ENCODE data around the gene CCDC9B. TPM values are rescaled to one million over a fixed set of nuclear protein-coding genes. Genes with fewer than 3 reads are reported as not detected.
A peak's percentile ranks its signal among the peaks of the same experiment; 100 is the strongest.

Gene CCDC9B
- total RNA-seq, 1 donor from 2014 or later = 13.6 TPM

DNA sequence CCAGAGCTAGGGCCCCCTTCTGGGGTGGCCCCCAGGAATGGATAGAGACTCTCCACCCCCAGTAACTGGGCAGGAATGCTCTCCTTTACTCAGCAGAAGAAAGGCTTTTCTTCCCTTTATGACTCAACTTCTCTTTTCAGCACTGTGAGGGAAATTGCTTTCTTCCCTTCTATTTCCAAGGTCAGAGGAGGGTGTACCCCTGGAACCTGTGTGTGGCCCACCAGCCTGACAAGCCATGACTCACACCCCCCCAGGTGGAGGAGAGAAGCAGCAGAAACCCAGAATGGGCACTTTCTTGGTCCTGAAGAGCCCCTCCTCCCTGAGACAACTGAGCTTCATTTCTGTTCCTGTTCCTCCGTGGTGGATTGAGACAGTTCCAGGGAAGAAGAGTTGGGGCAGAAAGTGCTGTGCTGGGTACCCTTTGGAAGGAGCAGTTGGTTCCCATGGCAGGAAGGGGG lies 55.2 kb downstream of the CCDC9B start:
- Histone ChIP-seq H3K36me3 (ENCODE audit: control insufficient read depth, insufficient read depth, low read length) (no peaks in the 10 kb centered on the region), H3K27me3 (ENCODE audit: control insufficient read depth, insufficient read depth, low read length) (peaks cover 45% of the 10 kb centered on the region)
- DNase-seq (ENCODE audit: low read depth) = no peak

DNA sequence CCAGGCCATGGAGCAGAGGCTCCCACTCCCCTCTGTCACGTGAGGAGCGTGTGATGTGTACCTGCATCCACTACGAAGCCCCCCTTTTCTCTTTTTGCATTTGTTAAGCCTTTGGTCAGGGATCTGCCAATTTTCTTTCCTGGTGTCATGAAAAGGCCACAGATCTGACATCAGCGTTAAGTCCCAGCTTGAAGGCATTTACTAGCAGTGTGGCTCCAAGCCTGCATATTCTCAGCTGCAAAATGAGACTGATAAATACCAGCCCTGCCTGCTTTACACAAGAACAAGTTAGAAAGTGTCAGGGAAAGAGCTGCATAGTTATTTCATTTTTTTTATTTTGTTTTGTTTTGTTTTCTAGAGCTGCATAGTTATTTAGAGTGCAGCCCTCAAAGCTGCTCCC lies 55.6 kb downstream of the CCDC9B start:
- DNase-seq (ENCODE audit: low read depth) = no peak
- H3K27me3 ChIP-seq (ENCODE audit: control insufficient read depth, insufficient read depth, low read length) = peaks cover 46% of the 10 kb centered on the region
- no peaks in the 10 kb centered on the region for H3K36me3 ChIP-seq (ENCODE audit: control insufficient read depth, insufficient read depth, low read length)
- TF ChIP-seq, protein P1, sequence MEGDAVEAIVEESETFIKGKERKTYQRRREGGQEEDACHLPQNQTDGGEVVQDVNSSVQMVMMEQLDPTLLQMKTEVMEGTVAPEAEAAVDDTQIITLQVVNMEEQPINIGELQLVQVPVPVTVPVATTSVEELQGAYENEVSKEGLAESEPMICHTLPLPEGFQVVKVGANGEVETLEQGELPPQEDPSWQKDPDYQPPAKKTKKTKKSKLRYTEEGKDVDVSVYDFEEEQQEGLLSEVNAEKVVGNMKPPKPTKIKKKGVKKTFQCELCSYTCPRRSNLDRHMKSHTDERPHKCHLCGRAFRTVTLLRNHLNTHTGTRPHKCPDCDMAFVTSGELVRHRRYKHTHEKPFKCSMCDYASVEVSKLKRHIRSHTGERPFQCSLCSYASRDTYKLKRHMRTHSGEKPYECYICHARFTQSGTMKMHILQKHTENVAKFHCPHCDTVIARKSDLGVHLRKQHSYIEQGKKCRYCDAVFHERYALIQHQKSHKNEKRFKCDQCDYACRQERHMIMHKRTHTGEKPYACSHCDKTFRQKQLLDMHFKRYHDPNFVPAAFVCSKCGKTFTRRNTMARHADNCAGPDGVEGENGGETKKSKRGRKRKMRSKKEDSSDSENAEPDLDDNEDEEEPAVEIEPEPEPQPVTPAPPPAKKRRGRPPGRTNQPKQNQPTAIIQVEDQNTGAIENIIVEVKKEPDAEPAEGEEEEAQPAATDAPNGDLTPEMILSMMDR (IDR thresholded peaks at IDR 0.05; ENCODE audit: insufficient read depth, low read length, poor library complexity, severe bottlenecking) = no peak
- no peak overlapping the region for H3K4me3 ChIP-seq (ENCODE audit: low read depth, low read length)

More for the DNA sequence above, 55.2 kb downstream of the CCDC9B start:
- TF ChIP-seq, protein P1 (IDR thresholded peaks at IDR 0.05; ENCODE audit: insufficient read depth, low read length, poor library complexity, severe bottlenecking) = no peak
- H3K4me3 ChIP-seq (ENCODE audit: low read depth, low read length) = no peak overlapping the region

DNA sequence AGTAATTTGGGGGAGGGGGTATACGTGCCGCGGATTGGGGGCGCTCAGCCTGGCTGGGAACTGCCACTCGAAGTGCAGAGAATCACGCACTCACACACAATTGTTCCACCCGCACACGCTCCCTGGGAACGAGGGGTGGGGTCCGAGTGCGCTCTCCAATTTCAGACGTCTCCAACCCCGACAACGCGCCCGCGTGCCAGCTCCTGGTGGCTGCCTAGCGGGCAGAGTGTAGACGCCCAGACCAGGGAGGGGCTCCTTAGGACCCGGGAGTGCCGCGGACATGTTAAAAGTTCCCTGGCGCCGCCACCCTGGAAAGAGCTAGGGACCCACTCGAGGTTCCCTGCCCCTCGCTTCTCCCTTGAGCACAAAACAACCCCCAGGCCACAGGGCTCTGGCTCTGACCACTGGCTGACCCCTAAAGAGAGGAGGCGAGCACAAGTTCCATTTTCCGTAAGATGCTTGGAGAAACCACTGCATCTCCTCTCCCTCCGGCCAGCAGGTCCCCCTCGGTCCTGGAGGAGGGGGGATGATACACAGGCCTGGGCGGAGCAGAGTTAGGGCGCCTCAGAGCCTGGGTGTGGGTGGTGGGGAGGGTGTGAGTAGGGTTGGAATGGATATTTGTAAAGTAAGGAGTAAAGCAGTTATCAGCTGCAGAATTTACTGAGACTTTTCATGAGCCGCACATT lies 57.0 kb downstream of the CCDC9B start:
- H3K27me3 ChIP-seq (ENCODE audit: control insufficient read depth, insufficient read depth, low read length) = peaks cover 60% of the 10 kb centered on the region
- H3K4me3 ChIP-seq (ENCODE audit: low read depth, low read length) = no peak overlapping the region
- H3K36me3 ChIP-seq (ENCODE audit: control insufficient read depth, insufficient read depth, low read length) = no peaks in the 10 kb centered on the region
- TF ChIP-seq, protein P1 (IDR thresholded peaks at IDR 0.05; ENCODE audit: insufficient read depth, low read length, poor library complexity, severe bottlenecking) = no peak
- DNase-seq (ENCODE audit: low read depth) = no peak

DNA sequence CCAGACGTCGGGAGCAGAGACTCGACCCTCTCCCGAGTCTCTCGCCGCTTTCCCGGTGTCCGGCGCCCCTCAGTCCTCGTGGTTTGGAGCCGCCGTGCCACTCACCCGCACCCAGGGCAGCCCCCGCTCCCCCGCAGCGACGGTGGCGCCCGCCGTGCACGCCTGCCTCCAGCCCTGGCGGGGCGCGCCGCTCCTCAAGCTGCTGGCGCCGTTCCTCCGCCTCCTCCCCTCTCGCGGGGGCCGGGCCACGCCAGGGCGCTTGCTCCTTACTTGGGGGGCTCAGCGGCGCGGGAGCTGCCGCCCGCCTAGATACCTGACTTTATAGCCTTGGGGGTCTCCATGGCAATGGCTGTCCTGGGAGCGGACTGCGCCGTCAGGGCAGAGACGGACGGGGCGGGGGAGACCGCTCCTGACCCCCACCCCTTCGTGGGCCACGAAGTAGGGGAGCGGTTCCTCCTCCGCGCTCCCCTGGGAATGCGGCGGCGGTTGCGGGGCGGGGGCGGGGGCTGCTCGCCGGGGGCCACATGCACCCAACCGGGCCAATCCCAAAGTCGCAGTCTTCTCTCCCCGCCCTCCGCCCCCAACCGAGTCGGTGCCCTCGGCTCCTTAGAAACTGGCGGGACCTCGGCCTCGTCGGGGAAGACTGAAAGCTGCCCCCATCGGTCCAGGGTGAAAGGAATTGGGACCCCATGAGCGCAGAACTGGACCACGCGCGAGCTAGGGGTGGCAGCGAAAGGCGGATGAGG lies 57.7 kb downstream of the CCDC9B start, which contains the start of gene ANKRD63:
Gene ANKRD63 (minus strand): TSS at position 196 of the 746 bp plus-strand sequence. CDS start 478 bp downstream, outside the sequence.
- peaks cover 68% of the 10 kb centered on the region for H3K27me3 ChIP-seq (ENCODE audit: control insufficient read depth, insufficient read depth, low read length)
- no peaks in the 10 kb centered on the region for H3K36me3 ChIP-seq (ENCODE audit: control insufficient read depth, insufficient read depth, low read length)
- no peak for DNase-seq (ENCODE audit: low read depth)
- TF ChIP-seq, protein P1 (IDR thresholded peaks at IDR 0.05; ENCODE audit: insufficient read depth, low read length, poor library complexity, severe bottlenecking) = no peak
- peak within 1 kb of the TSS; percentile 16 for H3K4me3 ChIP-seq (ENCODE audit: low read depth, low read length)

DNA sequence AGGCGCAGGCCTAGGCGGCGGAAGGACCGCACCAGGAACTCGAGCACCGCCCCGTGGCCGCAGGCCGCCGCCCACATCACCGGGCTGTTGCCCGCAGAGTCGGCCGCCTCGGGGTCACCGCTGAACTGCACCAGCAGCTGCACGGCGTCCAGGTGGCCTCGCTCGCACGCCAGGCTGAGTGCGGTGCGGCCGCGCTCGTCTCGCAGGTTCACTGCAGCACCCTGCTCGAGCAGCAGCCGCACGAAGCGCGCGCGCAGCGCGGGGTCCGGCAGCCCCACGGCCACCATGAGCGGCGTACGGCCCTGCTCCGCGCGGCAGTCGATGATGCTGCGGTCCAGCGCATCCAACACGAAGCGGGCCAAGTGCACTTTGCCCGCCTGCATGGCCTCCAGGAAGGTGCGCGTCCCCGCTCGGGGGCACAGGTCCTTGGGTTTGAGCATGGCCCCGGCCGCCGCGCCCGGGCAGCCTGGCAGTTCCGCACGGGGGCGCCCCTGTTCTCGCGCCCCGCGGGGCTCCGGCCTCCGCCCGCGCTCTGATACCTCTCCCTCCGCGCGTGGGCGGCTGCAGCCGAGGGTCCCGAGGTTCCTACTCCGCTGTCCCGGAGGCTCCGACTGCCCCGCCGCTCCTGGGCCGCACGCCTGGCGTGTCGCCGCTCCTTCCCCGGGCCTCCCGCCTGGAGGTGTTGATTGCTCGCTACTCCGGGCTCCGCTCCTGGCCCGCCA lies 58.4 kb downstream of the CCDC9B start:
- TF ChIP-seq, protein P1 (IDR thresholded peaks at IDR 0.05; ENCODE audit: insufficient read depth, low read length, poor library complexity, severe bottlenecking) = peak; percentile 6
- H3K27me3 ChIP-seq (ENCODE audit: control insufficient read depth, insufficient read depth, low read length) = peaks cover 74% of the 10 kb centered on the region
- DNase-seq (ENCODE audit: low read depth) = no peak
- no peaks in the 10 kb centered on the region for H3K36me3 ChIP-seq (ENCODE audit: control insufficient read depth, insufficient read depth, low read length)
- peak overlapping the region; percentile 16 for H3K4me3 ChIP-seq (ENCODE audit: low read depth, low read length)

All from kidney epithelial cell (primary cell).